OCI-LY3 (cell line): Measurements from ENCODE around the gene SSTR5.

ENCODE experiments used
- CTCF ChIP-seq: fragments of 200-600, 300-600 bp; sonication (generic); IDR thresholded peaks from 2 replicates; pipeline ENCODE4 v1.5.1; 2014; ENCODE audit warnings: antibody characterized with exemption, low read length, low read depth
- EZH2phosphoT487 ChIP-seq: fragments of 200-600 bp; shearing (Covaris generic); IDR thresholded peaks from 2 replicates; pipeline ENCODE4 v1.6.1; 2018; ENCODE audit warnings: antibody characterized with exemption, mixed run types, low read depth

DNA sequence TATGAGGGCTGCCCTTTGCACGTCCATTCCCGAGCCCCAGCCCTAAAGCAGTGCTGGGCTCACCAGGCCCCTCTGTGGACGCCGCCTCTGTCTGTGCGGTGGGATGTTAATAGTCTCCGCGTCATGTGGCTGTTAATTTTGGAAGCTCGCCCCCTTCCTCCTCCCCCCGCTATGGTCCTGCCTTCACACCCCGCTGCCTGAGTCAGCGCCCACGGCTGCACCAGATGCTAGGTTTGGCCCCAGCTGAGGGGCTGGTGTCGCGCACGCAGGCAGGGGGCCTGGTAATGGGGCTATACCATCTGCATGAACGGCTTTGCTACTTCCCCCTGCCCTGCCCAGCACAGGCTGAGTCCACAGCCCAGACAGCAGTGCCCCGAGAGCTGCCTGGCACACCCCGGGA, 4.1 kb upstream of the SSTR5 start:
- TF ChIP-seq CTCF: no peak
- no peak for TF ChIP-seq EZH2phosphoT487
